Measurements from ENCODE around the gene ANKRD53. TPM values are rescaled to one million over a fixed set of nuclear protein-coding genes. Genes with fewer than 3 reads are reported as not detected.

The ANKRD53 gene
- total RNA-seq, 1 experiment from 2014 or later: not detected

GRCh38 chr2:71005271-71006202, 27.1 kb downstream of the ANKRD53 start:
- Histone ChIP-seq H3K27ac (ENCODE audit: low read depth, low read length) (no peak overlapping the region), H2AFZ (ENCODE audit: low read depth, low read length, poor library complexity, severe bottlenecking) (no peak overlapping the region), H3K4me2 (ENCODE audit: low read length) (no peak overlapping the region), H3K27me3 (ENCODE audit: insufficient read depth, low read length) (no peaks in the 10 kb centered on the region), H3K4me1 (ENCODE audit: control insufficient read depth in 1 of 2, insufficient read depth in 2 of 2, low read length in 2 of 2) (peaks cover 1 to 10% of the 10 kb centered on the region in 2 experiments; a peak in 2 of 4 replicates), H3K9me2 (ENCODE audit: insufficient read depth) (no peaks in the 10 kb centered on the region), H3K4me3 (replicated peaks in 1 of 2; ENCODE audit: low read depth in 1 of 2, low read length in 2 of 2) (no peak overlapping the region), H3K79me2 (ENCODE audit: insufficient read depth, low read length) (no peaks in the 10 kb centered on the region), H3K9me3 (ENCODE audit: control insufficient read depth in 1 of 2, insufficient read depth in 1 of 2, low read depth in 1 of 2, low read length in 2 of 2) (no peaks in the 10 kb centered on the region), H4K20me1 (ENCODE audit: insufficient read depth) (no peaks in the 10 kb centered on the region), H3K9ac (ENCODE audit: low read length) (no peak overlapping the region), H3K36me3 (ENCODE audit: control insufficient read depth in 1 of 2, insufficient read depth in 2 of 2, low read length in 2 of 2) (no peaks in the 10 kb centered on the region)
- intact Hi-C loops (cut with micrococcal nuclease): no loop called here
- CTCF ChIA-PET: no interaction called here
- POLR2A ChIA-PET: no interaction called here
- no peak for DNase-seq (ENCODE audit: low read depth, low spot score)
- no peak for ATAC-seq
- TF ChIP-seq POLR2A (IDR thresholded peaks at IDR 0.05; ENCODE audit: borderline replicate concordance, extremely low read depth, insufficient read depth, insufficient read length) (no peak), ZFX (IDR thresholded peaks at IDR 0.05) (no peak), REST (IDR thresholded peaks at IDR 0.05; ENCODE audit: low read depth) (no peak), RAD21 (IDR thresholded peaks at IDR 0.05; ENCODE audit: low read depth) (no peak), EGR1 (IDR thresholded peaks at IDR 0.05; ENCODE audit: low read depth) (no peak), ATF3 (IDR thresholded peaks at IDR 0.05) (no peak)
- no TSS peak for BruUV-seq (replicated peaks)
- RAD21 ChIA-PET (ENCODE audit: low non-redundant PET in 1 of 2, low total read pairs in 2 of 2, uncharacterized antibody in 2 of 2, unreplicated experiment in 2 of 2): no interaction called here

Data from HCT116 (cell line).